ENCODE measurements around the gene FTSJ3. TPM values are rescaled to one million over a fixed set of nuclear protein-coding genes. Genes with fewer than 3 reads are reported as not detected.
"Not testable (repeated sequence)": the region's sequence is repeated elsewhere in the genome, so short reads cannot be mapped to it uniquely, and the experiment has no call there.

The FTSJ3 gene
- total RNA-seq, 2 experiments from 2014 or later: 49.2 to 55.0 TPM

DNA sequence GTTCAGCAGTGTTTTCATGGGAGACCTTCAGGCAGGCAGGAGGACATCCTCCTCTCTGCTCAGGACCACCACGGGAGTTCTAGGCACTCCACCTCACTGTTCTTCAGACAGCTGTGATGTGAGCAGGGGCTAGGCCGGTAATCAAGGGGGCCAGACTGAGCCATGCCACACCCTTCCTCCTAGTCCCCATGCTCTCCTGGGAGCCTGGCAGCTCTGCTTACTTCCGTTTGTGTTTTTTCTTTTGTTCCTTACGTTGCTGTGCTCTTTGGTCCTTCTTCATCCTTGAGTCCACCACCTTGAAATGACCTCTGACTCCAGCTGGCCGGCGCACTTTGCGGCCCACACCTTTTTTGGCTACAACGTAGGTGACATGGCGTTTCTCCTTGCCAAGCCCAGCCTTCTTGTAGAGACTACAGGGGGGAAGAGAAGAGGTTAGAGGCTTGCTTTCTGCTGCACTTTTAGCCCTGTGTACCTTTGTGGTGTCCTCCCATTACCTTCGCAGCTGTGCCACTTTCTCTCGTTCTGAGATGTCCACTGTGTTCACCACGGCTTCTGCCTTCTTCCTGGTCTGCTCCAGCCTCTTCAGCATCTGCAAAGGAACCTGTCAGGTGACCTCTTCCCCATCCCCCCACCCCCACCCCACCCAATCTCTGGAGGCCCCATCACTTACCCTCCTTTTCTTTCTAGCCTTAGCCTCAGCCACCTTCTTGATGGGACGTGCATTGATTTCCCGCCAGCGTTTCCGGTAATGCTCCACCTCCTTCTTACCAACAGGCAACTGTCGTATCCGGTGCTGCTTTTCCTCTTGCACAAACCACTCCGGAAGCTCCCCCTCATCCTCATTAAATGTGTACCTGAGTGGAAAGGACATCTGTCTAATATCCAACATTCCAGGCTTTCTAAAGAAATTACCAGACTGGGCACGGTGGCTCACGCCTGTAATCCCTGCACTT is 7.6 kb downstream of the FTSJ3 start:
- DNase-seq: no peak
- Mint-ChIP-seq H3K4me1 (peaks cover 25% of the 10 kb centered on the region), H3K27ac (peak overlapping the region; percentile 69), H3K9me3 (no peaks in the 10 kb centered on the region), H3K36me3 (ENCODE audit: low read depth) (peaks cover 79% of the 10 kb centered on the region), H3K4me3 (peak overlapping the region; percentile 43), H3K27me3 (no peaks in the 10 kb centered on the region)
- ChIA-PET CTCF (interaction anchor here (0.7 to 1.5 kb wide), 4 partner anchors 9 to 41 kb away, joined by 3 to 8 read pairs (median 3); no protein-coding TSS in a partner anchor), POLR2A (no interaction called here)

DNA sequence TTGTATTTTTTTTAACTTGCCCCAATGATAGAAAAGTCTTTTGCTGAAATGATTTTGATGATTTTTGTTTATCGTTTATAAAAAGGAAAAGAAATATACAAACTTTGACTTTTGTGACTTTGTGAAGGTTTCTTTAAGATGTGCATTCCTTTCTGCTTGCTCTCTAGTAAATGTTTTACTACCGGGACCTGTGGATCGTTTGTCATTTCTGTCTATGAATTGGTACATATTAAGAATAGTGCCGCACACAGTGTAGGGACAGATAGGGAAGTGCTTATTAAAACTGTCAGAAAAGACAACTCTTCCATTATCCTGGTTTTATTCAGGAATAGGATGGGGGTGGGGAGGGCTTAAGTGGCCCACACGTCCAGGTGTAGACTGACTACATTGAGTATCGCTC is 8.3 kb downstream of the FTSJ3 start:
- Mint-ChIP-seq H3K4me3 (no peak overlapping the region), H3K27me3 (no peaks in the 10 kb centered on the region), H3K27ac (no peak overlapping the region), H3K9me3 (no peaks in the 10 kb centered on the region), H3K4me1 (peaks cover 19% of the 10 kb centered on the region), H3K36me3 (ENCODE audit: low read depth) (peaks cover 79% of the 10 kb centered on the region)
- CTCF ChIA-PET: interaction anchor here (1.2 to 1.5 kb wide), 2 partner anchors 9 to 40 kb away, joined by 3 to 8 read pairs; no protein-coding TSS in a partner anchor
- DNase-seq: no peak
- POLR2A ChIA-PET: no interaction called here

DNA sequence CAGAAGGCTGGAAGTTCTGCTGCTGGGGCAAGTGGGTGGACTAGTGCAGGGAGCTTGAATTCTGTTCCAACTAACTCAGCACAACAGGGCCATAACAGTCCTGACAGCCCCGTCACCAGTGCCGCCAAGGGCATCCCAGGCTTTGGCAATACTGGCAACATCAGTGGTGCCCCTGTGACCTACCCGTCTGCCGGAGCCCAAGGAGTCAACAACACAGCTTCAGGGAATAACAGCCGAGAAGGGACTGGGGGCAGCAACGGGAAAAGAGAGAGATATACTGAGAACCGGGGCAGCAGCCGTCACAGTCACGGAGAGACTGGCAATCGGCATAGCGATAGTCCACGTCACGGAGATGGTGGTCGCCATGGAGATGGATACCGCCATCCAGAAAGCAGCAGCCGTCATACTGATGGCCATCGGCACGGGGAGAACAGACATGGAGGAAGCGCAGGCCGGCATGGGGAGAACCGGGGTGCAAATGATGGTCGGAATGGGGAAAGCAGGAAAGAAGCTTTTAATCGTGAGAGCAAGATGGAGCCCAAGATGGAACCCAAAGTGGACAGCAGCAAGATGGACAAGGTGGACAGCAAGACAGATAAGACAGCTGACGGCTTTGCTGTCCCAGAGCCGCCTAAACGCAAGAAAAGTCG is 9.6 kb downstream of the FTSJ3 start:
- Mint-ChIP-seq H3K27me3 (no peaks in the 10 kb centered on the region), H3K27ac (no peak overlapping the region), H3K4me1 (peaks cover 12% of the 10 kb centered on the region), H3K36me3 (ENCODE audit: low read depth) (peaks cover 81% of the 10 kb centered on the region), H3K4me3 (no peak overlapping the region), H3K9me3 (no peaks in the 10 kb centered on the region)
- no peak for DNase-seq
- POLR2A ChIA-PET: no interaction called here
- CTCF ChIA-PET: interaction anchor here (1.5 kb wide), 1 partner anchor 11 kb away, joined by 8 read pairs; no protein-coding TSS in a partner anchor

GRCh38 chr17:63816669-63817068 is 10.8 kb downstream of the FTSJ3 start:
- Mint-ChIP-seq H3K27me3 (no peaks in the 10 kb centered on the region), H3K4me3 (no peak overlapping the region), H3K27ac (no peak overlapping the region), H3K36me3 (ENCODE audit: low read depth) (peaks cover 80% of the 10 kb centered on the region), H3K4me1 (peaks cover 8% of the 10 kb centered on the region), H3K9me3 (no peaks in the 10 kb centered on the region)
- POLR2A ChIA-PET: no interaction called here
- CTCF ChIA-PET: interaction anchor here (0.6 to 1.4 kb wide), 3 partner anchors 13 to 30 kb away, joined by 3 to 4 read pairs (median 3); no protein-coding TSS in a partner anchor
- DNase-seq: no peak

DNA sequence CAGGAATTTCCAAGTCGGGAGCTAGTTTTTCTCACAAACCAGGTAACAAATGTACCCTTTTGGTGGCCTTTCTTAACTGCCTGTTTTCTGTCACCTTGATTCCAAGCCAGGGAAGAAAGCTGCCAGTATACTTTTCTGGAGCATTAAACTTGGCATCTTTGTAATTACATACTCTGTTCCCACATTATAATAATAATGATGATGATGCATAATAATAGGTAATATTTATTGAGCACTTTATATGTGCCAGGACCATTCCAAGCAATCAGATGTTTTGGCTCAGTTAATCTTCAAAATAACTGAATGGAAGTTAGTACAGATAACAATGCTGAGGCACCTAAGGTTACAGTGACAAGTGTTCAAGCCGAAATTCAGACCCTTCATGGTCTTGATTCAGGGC is 11.3 kb downstream of the FTSJ3 start:
- ChIA-PET CTCF (interaction anchor here (1.1 to 1.4 kb wide), 2 partner anchors 12 to 30 kb away, joined by 3 read pairs; no protein-coding TSS in a partner anchor), POLR2A (no interaction called here)
- H3K4me1 Mint-ChIP-seq: peaks cover 8% of the 10 kb centered on the region
- H3K4me3 Mint-ChIP-seq: no peak overlapping the region
- no peak for DNase-seq
- H3K27me3 Mint-ChIP-seq: no peaks in the 10 kb centered on the region
- H3K9me3 Mint-ChIP-seq: no peaks in the 10 kb centered on the region
- H3K36me3 Mint-ChIP-seq (ENCODE audit: low read depth): peaks cover 81% of the 10 kb centered on the region
- peak overlapping the region; percentile 60 for H3K27ac Mint-ChIP-seq

GRCh38 chr17:63809970-63810369 is 17.5 kb downstream of the FTSJ3 start:
- DNase-seq: no peak
- ChIA-PET CTCF (interaction anchor here (0.6 to 1.2 kb wide), 3 partner anchors 12 to 35 kb away, joined by 3 to 4 read pairs (median 3); no protein-coding TSS in a partner anchor), POLR2A (no interaction called here)
- peaks cover 80% of the 10 kb centered on the region for H3K36me3 Mint-ChIP-seq (ENCODE audit: low read depth)
- H3K27ac Mint-ChIP-seq: no peak overlapping the region
- H3K4me3 Mint-ChIP-seq: no peak overlapping the region
- H3K9me3 Mint-ChIP-seq: no peaks in the 10 kb centered on the region
- no peaks in the 10 kb centered on the region for H3K27me3 Mint-ChIP-seq
- H3K4me1 Mint-ChIP-seq: no peaks in the 10 kb centered on the region

DNA sequence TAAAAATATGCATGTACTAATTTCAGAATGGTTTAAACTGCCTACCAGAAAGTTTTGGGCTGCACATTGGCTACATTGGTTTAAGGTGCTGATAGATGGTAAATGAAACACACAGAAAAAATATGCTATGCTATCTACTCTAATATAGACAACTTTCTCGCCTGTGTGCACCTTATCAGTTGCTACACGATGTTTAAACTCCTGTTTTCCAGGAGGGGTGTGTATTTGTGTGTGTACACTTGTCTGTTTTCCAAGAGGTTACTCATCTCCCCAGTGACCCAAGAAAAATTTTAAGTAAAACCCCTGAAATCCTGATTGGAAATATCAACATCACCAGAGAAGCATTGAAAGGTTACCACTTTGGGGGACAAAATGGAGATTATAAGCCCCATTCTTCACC is 21.9 kb downstream of the FTSJ3 start:
- H3K27ac Mint-ChIP-seq: no peak overlapping the region
- no peaks in the 10 kb centered on the region for H3K4me1 Mint-ChIP-seq
- no peaks in the 10 kb centered on the region for H3K9me3 Mint-ChIP-seq
- no peaks in the 10 kb centered on the region for H3K27me3 Mint-ChIP-seq
- no peak overlapping the region for H3K4me3 Mint-ChIP-seq
- POLR2A ChIA-PET: no interaction called here
- peaks cover 61% of the 10 kb centered on the region for H3K36me3 Mint-ChIP-seq (ENCODE audit: low read depth)
- no peak for DNase-seq
- CTCF ChIA-PET: no interaction called here

GRCh38 chr17:63804328-63804727 is 23.1 kb downstream of the FTSJ3 start:
- Mint-ChIP-seq H3K27me3 (no peaks in the 10 kb centered on the region), H3K4me3 (no peak overlapping the region), H3K4me1 (no peaks in the 10 kb centered on the region), H3K9me3 (no peaks in the 10 kb centered on the region), H3K27ac (no peak overlapping the region), H3K36me3 (ENCODE audit: low read depth) (peaks cover 62% of the 10 kb centered on the region)
- ChIA-PET POLR2A (interaction anchor here (0.6 to 1.1 kb wide), 2 partner anchors 22 to 28 kb away, joined by 3 to 4 read pairs; no protein-coding TSS in a partner anchor), CTCF (interaction anchor here (1.3 to 1.5 kb wide), 2 partner anchors 12 to 15 kb away, joined by 3 read pairs; no protein-coding TSS in a partner anchor)
- no peak for DNase-seq

GRCh38 chr17:63800783-63801182 is 26.7 kb downstream of the FTSJ3 start:
- Mint-ChIP-seq H3K27ac (peak overlapping the region; percentile 75), H3K4me1 (no peaks in the 10 kb centered on the region), H3K9me3 (no peaks in the 10 kb centered on the region), H3K36me3 (ENCODE audit: low read depth) (peaks cover 57% of the 10 kb centered on the region), H3K4me3 (no peak overlapping the region), H3K27me3 (no peaks in the 10 kb centered on the region)
- DNase-seq: no peak
- ChIA-PET CTCF (no interaction called here), POLR2A (no interaction called here)

- Mint-ChIP-seq H3K4me1 (no peaks in the 10 kb centered on the region), H3K4me3 (no peak overlapping the region), H3K36me3 (ENCODE audit: low read depth) (peaks cover 62% of the 10 kb centered on the region), H3K27me3 (no peaks in the 10 kb centered on the region), H3K9me3 (no peaks in the 10 kb centered on the region), H3K27ac (no peak overlapping the region)
- ChIA-PET POLR2A (no interaction called here), CTCF (interaction anchor here (0.6 to 1.3 kb wide), 2 partner anchors 24 to 29 kb away, joined by 4 to 6 read pairs; no protein-coding TSS in a partner anchor)
- no peak for DNase-seq
Measured at GRCh38 chr17:63798572-63799106, 28.8 kb downstream of the FTSJ3 start.

DNA sequence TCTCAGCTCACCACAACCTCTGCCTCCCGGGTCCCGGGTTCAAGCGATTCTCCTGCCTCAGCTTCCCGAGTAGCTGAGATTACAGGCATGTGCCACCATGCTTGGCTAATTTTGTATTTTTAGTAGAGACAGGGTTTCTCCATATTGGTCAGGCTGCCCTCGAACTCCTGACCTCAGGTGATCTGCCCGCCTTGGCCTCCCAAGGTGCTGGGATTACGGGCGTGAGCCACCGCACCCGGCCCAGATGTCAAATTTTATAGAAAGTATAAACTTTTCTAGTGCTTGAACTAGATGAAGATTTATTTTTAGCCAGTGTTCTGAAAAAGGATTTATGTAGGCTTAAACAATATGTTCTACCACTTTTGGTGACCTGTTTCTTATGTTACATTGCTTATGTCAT is 31.1 kb downstream of the FTSJ3 start:
- peaks cover 63% of the 10 kb centered on the region for H3K36me3 Mint-ChIP-seq (ENCODE audit: low read depth)
- POLR2A ChIA-PET, H3K27ac Mint-ChIP-seq, DNase-seq, H3K27me3 Mint-ChIP-seq, H3K9me3 Mint-ChIP-seq, H3K4me3 Mint-ChIP-seq, H3K4me1 Mint-ChIP-seq: not testable (repeated sequence)
- CTCF ChIA-PET: interaction anchor here (1.0 kb wide), 1 partner anchor 21 kb away, joined by 3 read pairs; no protein-coding TSS in a partner anchor

DNA sequence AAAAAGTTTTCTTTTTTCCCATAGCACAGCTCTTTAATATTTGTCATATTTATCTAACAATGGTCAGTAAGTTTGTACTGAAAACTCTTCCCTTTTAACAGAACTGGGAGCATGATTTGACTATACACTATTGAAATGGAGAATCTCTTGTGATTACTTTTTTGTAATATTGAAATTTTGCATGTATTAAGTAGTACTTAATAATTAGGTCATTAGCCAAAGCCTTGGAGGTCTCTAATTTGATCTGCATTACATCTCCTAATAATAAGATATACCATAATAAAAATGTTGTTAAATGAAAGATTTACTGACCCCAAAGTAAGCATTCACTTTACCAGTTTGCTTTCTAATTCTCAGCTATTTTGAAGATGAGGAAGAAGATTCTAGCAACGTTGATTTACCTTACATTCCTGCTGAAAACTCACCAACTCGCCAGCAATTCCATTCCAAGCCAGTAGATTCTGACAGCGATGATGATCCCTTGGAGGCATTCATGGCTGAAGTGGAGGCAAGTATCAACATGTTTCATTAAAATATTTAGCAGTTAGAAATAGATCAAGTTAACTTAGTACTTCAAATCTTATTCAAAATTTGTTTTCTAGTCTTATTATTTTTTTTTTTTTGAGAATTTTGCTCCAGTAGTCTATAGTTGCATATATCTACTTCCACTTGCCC is 35.3 kb downstream of the FTSJ3 start:
- Mint-ChIP-seq H3K27ac (no peak overlapping the region), H3K9me3 (no peaks in the 10 kb centered on the region), H3K36me3 (ENCODE audit: low read depth) (peaks cover 50% of the 10 kb centered on the region), H3K4me3 (no peak overlapping the region), H3K4me1 (peaks cover 4% of the 10 kb centered on the region), H3K27me3 (no peaks in the 10 kb centered on the region)
- POLR2A ChIA-PET: no interaction called here
- no peak for DNase-seq
- CTCF ChIA-PET: no interaction called here

Data from activated CD4-positive, alpha-beta T cell treated with anti-CD3 and anti-CD28 coated beads, Interleukin-2, amount 10 ng/mL, durations not matched to agents 7 days and 5 days (primary cell).